VCaP (cell line): Measurements from ENCODE around the gene MAGEA4.
"Not testable (repeated sequence)": the region's sequence is repeated elsewhere in the genome, so short reads cannot be mapped to it uniquely, and the experiment has no call there.

Experiments used
- H3K27ac ChIP-seq: fragments of 450-650 bp; 2 replicates; pipeline ENCODE4 v1.5.1; 2017
- TF ChIP-seq, protein P1 (sequence below): fragments of 450-650 bp; conservative IDR thresholded peaks from 2 replicates; pipeline ENCODE4 v1.5.1; 2017; ENCODE audit warnings: mild to moderate bottlenecking, moderate library complexity

The MAGEA4 gene

GRCh38 chrX:151912221-151912620 lies 468 bp upstream of the MAGEA4 start:
- H3K27ac ChIP-seq, result no peak overlapping the region
- TF ChIP-seq, protein P1, sequence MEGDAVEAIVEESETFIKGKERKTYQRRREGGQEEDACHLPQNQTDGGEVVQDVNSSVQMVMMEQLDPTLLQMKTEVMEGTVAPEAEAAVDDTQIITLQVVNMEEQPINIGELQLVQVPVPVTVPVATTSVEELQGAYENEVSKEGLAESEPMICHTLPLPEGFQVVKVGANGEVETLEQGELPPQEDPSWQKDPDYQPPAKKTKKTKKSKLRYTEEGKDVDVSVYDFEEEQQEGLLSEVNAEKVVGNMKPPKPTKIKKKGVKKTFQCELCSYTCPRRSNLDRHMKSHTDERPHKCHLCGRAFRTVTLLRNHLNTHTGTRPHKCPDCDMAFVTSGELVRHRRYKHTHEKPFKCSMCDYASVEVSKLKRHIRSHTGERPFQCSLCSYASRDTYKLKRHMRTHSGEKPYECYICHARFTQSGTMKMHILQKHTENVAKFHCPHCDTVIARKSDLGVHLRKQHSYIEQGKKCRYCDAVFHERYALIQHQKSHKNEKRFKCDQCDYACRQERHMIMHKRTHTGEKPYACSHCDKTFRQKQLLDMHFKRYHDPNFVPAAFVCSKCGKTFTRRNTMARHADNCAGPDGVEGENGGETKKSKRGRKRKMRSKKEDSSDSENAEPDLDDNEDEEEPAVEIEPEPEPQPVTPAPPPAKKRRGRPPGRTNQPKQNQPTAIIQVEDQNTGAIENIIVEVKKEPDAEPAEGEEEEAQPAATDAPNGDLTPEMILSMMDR, result no peak

DNA sequence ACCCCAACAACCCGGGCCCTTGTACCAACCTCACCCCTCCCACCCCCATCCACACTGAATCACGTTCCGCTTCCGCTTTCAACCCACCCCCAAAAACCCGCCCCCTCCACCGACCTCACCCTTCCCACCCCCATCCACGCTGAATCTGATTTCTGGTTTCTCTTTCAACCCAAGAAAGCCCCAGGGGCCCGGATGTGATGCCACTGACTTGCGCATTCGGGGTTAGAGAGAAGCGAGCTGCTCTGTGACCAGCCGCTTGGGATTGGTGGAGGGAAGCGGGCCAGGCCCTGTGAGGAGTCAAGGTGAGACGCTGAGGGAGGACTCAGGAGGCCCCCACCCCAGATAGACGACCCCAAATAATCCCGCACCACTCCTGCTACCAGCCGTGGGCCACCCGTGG lies 6.0 kb downstream of the MAGEA4 start:
- not testable (repeated sequence) for H3K27ac ChIP-seq

- H3K27ac ChIP-seq, result no peak overlapping the region
- TF ChIP-seq, protein P1, result no peak
These were observed 6.9 kb downstream of the MAGEA4 start for GRCh38 chrX:151919610-151920009.

- H3K27ac ChIP-seq, result no peak overlapping the region
- TF ChIP-seq, protein P1, result no peak
These were observed 7.4 kb downstream of the MAGEA4 start for GRCh38 chrX:151920101-151920500.

DNA sequence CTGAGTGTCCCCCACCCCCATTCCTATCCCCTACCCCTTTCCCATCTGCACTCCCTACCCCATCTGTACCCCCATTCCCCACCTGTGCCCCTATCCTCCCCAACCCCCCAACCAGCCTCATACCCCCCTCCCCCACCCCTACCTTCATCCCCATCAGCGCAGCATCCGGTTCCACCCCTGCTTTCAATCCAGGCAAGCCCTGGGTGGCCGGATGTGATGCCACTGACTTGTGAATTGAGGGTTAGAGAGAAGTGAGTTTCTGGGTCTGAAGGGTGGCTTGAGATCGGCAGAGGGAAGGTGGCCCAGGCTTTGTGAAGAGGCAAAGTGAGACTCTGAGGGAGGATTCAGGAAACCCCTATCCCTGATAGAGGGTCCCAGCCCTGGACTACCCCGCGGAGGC lies 7.8 kb downstream of the MAGEA4 start:
- TF ChIP-seq, protein P1, result no peak
- no peak overlapping the region for H3K27ac ChIP-seq

DNA sequence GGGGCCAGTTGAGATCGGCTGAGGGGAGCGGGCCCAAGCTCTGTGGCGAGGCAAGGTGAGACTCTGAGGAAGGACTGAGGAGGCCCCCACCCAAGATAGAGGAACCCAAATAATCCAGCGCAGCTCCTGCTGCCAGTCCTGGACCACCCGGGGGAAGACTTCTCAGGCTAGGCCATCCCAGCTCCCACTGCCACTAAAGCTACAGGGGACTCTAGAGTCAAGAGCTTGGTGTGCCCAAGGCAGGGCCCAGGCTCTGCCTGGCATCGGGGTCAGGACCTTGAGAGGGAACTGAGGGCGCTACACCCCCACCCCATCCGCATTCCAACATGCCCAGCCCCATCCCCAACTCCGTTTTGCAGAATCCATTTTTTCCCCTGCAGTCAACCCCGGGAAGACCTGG lies 8.6 kb downstream of the MAGEA4 start:
- no peak overlapping the region for H3K27ac ChIP-seq

GRCh38 chrX:151921866-151922265 lies 9.2 kb downstream of the MAGEA4 start:
- no peak overlapping the region for H3K27ac ChIP-seq
- TF ChIP-seq, protein P1, result no peak

More for the DNA sequence above, 8.6 kb downstream of the MAGEA4 start:
- TF ChIP-seq, protein P1, result no peak

DNA sequence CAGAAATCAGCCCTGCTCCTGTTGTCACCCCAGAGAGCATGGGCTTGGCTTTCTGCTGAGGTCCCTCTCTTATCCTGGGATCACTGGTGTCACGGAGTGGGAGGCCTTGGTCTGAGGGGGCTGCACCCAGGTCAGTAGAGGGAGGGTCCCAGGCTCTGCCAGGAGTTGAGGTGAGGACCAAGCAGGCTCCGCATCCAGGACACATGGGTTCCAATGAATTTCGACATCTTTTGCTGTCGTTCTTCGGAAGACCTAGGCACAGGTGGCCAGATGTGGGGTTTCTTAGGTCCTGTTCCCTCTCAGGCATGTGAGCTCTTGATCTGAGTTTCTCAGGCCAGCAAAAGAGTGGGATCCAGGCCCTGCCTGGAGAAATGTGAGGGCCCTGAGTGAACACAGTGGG lies 10.0 kb downstream of the MAGEA4 start:
- TF ChIP-seq, protein P1, result no peak
- no peak overlapping the region for H3K27ac ChIP-seq
